Activated CD4-positive, alpha-beta memory T cell treated with anti-CD3 and anti-CD28 coated beads for 36 hours (primary cell): ENCODE results near the gene KIF20B. TPM values are rescaled to one million over a fixed set of nuclear protein-coding genes. Genes with fewer than 3 reads are reported as not detected.

Experiments
- CTCF ChIA-PET: fragments of 350-600 bp; sonication (Branson Sonifier 250); formaldehyde crosslinking; loops from one replicate; lab custom pipeline; 2021; ENCODE audit warnings: antibody characterized with exemption, inconsistent platforms; lab: Charles Lee
- POLR2A ChIA-PET: fragments of 350-600 bp; sonication (Branson Sonifier 250); formaldehyde crosslinking; loops from one replicate; lab custom pipeline; 2021; ENCODE audit warnings: antibody characterized with exemption; lab: Charles Lee
- DNase-seq: peaks from one replicate; pipeline ENCODE4 v3.0.0-alpha.2; 2020
- H3K27ac Mint-ChIP-seq: one replicate; pipeline ENCODE4 v1.8.0; 2021; ENCODE audit warnings: mixed read lengths
- H3K27me3 Mint-ChIP-seq: one replicate; pipeline ENCODE4 v1.8.0; 2021; ENCODE audit warnings: mixed read lengths
- H3K36me3 Mint-ChIP-seq: one replicate; pipeline ENCODE4 v1.8.0; 2021; ENCODE audit warnings: mixed read lengths
- H3K4me1 Mint-ChIP-seq: one replicate; pipeline ENCODE4 v1.8.0; 2021; ENCODE audit warnings: low read depth, mixed read lengths
- H3K4me3 Mint-ChIP-seq: one replicate; pipeline ENCODE4 v1.8.0; 2021; ENCODE audit warnings: mild to moderate bottlenecking, mixed read lengths
- H3K9me3 Mint-ChIP-seq: one replicate; pipeline ENCODE4 v1.8.0; 2021; ENCODE audit warnings: mixed read lengths
- intact Hi-C: fragments of 100-400 bp; cut with micrococcal nuclease; formaldehyde crosslinking; loops from one replicate; pipeline ENCODE4 v1.15.1; 2023
- total RNA-seq, 2 experiments: library from RNA; stranded (reverse); gene quantifications; one replicate each; pipeline ENCODE4 v1.2.3, GENCODE V29; 2021

Gene KIF20B
- 10 to 100 TPM; 65.3 to 65.6 TPM for total RNA-seq

GRCh38 chr10:89701242-89702120 is at the start of gene KIF20B:
TSS of gene KIF20B (plus strand) at chr10:89701590. CDS start at chr10:89705295, 3,705 bp downstream.
- intact Hi-C loops, result loop anchor here (1.0 to 10.0 kb wide), 8 partner anchors 56 to 1713 kb away; partner anchors contain the start of genes HECTD2, IFIT5, LIPA and PANK1
- peak within 1 kb of the TSS; percentile 88 for H3K4me3 Mint-ChIP-seq
- H3K27ac Mint-ChIP-seq, result peak within 1 kb of the TSS; percentile 95
- peaks cover 8% of the 10 kb centered on the region for H3K36me3 Mint-ChIP-seq
- peaks cover 35% of the 10 kb centered on the region for H3K4me1 Mint-ChIP-seq
- ChIA-PET CTCF (interaction anchor here (0.6 to 1.8 kb wide), 6 partner anchors 10 to 282 kb away, joined by 3 to 9 read pairs (median 4); no protein-coding TSS in a partner anchor), POLR2A (interaction anchor here (0.8 to 1.5 kb wide), 8 partner anchors 11 to 287 kb away, joined by 3 to 16 read pairs (median 3); partner anchors contain the start of gene IFIT5)
- no peaks in the 10 kb centered on the region for H3K9me3 Mint-ChIP-seq
- DNase-seq, result peak; percentile 98
- no peaks in the 10 kb centered on the region for H3K27me3 Mint-ChIP-seq

GRCh38 chr10:89651916-89652573 is 49.3 kb upstream of the KIF20B start:
- no peak for DNase-seq
- H3K27ac Mint-ChIP-seq, result no peak overlapping the region
- ChIA-PET CTCF (no interaction called here), POLR2A (no interaction called here)
- intact Hi-C loops, result no loop called here
- H3K36me3 Mint-ChIP-seq, result no peaks in the 10 kb centered on the region
- H3K9me3 Mint-ChIP-seq, result peaks cover 3% of the 10 kb centered on the region
- H3K4me1 Mint-ChIP-seq, result no peaks in the 10 kb centered on the region
- H3K4me3 Mint-ChIP-seq, result no peak overlapping the region
- no peaks in the 10 kb centered on the region for H3K27me3 Mint-ChIP-seq

- Mint-ChIP-seq H3K4me1 (no peaks in the 10 kb centered on the region), H3K36me3 (no peaks in the 10 kb centered on the region), H3K9me3 (peaks cover 3% of the 10 kb centered on the region), H3K27ac (no peak overlapping the region), H3K27me3 (no peaks in the 10 kb centered on the region), H3K4me3 (no peak overlapping the region)
- POLR2A ChIA-PET, result no interaction called here
- CTCF ChIA-PET, result interaction anchor here (0.7 kb wide), 1 partner anchor 74 kb away, joined by 3 read pairs; no protein-coding TSS in a partner anchor
- no peak for DNase-seq
- intact Hi-C loops, result no loop called here
Measured at GRCh38 chr10:89652806-89653370, 48.5 kb upstream of the KIF20B start.

- Mint-ChIP-seq H3K9me3 (peaks cover 3% of the 10 kb centered on the region), H3K27me3 (no peaks in the 10 kb centered on the region), H3K4me1 (no peaks in the 10 kb centered on the region), H3K4me3 (no peak overlapping the region), H3K36me3 (no peaks in the 10 kb centered on the region), H3K27ac (no peak overlapping the region)
- POLR2A ChIA-PET, result no interaction called here
- intact Hi-C loops, result no loop called here
- CTCF ChIA-PET, result interaction anchor here (0.7 kb wide), 1 partner anchor 74 kb away, joined by 3 read pairs; no protein-coding TSS in a partner anchor
- DNase-seq, result no peak
Measured at GRCh38 chr10:89653410-89653869, 48.0 kb upstream of the KIF20B start.

GRCh38 chr10:89655722-89656121 is 45.7 kb upstream of the KIF20B start:
- H3K36me3 Mint-ChIP-seq, result no peaks in the 10 kb centered on the region
- peaks cover 3% of the 10 kb centered on the region for H3K9me3 Mint-ChIP-seq
- no peak for DNase-seq
- H3K27ac Mint-ChIP-seq, result no peak overlapping the region
- no peaks in the 10 kb centered on the region for H3K27me3 Mint-ChIP-seq
- no peaks in the 10 kb centered on the region for H3K4me1 Mint-ChIP-seq
- POLR2A ChIA-PET, result no interaction called here
- CTCF ChIA-PET, result no interaction called here
- intact Hi-C loops, result no loop called here
- no peak overlapping the region for H3K4me3 Mint-ChIP-seq

- H3K4me3 Mint-ChIP-seq, result no peak overlapping the region
- no peak overlapping the region for H3K27ac Mint-ChIP-seq
- no peaks in the 10 kb centered on the region for H3K4me1 Mint-ChIP-seq
- no peak for DNase-seq
- ChIA-PET POLR2A (no interaction called here), CTCF (no interaction called here)
- H3K36me3 Mint-ChIP-seq, result no peaks in the 10 kb centered on the region
- intact Hi-C loops, result no loop called here
- H3K9me3 Mint-ChIP-seq, result peaks cover 3% of the 10 kb centered on the region
- H3K27me3 Mint-ChIP-seq, result no peaks in the 10 kb centered on the region
Measured at GRCh38 chr10:89657302-89657701, 44.1 kb upstream of the KIF20B start.

- POLR2A ChIA-PET, result no interaction called here
Measured at GRCh38 chr10:89659143-89660131, 42.0 kb upstream of the KIF20B start.

GRCh38 chr10:89662596-89662995 is 38.8 kb upstream of the KIF20B start:
- intact Hi-C loops, result no loop called here
- no peak for DNase-seq
- H3K4me1 Mint-ChIP-seq, result no peaks in the 10 kb centered on the region
- H3K36me3 Mint-ChIP-seq, result no peaks in the 10 kb centered on the region
- ChIA-PET POLR2A (no interaction called here), CTCF (no interaction called here)
- no peaks in the 10 kb centered on the region for H3K9me3 Mint-ChIP-seq
- no peak overlapping the region for H3K27ac Mint-ChIP-seq
- peaks cover 2% of the 10 kb centered on the region for H3K27me3 Mint-ChIP-seq
- no peak overlapping the region for H3K4me3 Mint-ChIP-seq

More at GRCh38 chr10:89659143-89660131, 42.0 kb upstream of the KIF20B start:
- Mint-ChIP-seq H3K4me1 (no peaks in the 10 kb centered on the region), H3K36me3 (no peaks in the 10 kb centered on the region), H3K27me3 (no peaks in the 10 kb centered on the region), H3K27ac (no peak overlapping the region), H3K9me3 (peaks cover 3% of the 10 kb centered on the region), H3K4me3 (no peak overlapping the region)
- DNase-seq, result no peak
- CTCF ChIA-PET, result no interaction called here
- intact Hi-C loops, result no loop called here

GRCh38 chr10:89663144-89663543 is 38.2 kb upstream of the KIF20B start:
- POLR2A ChIA-PET, result no interaction called here
- Mint-ChIP-seq H3K27ac (no peak overlapping the region), H3K9me3 (no peaks in the 10 kb centered on the region), H3K4me3 (no peak overlapping the region), H3K36me3 (no peaks in the 10 kb centered on the region), H3K4me1 (no peaks in the 10 kb centered on the region), H3K27me3 (peaks cover 2% of the 10 kb centered on the region)
- no peak for DNase-seq
- CTCF ChIA-PET, result no interaction called here
- intact Hi-C loops, result no loop called here

- Mint-ChIP-seq H3K4me1 (no peaks in the 10 kb centered on the region), H3K9me3 (no peaks in the 10 kb centered on the region), H3K4me3 (no peak overlapping the region), H3K36me3 (no peaks in the 10 kb centered on the region), H3K27ac (no peak overlapping the region), H3K27me3 (peaks cover 2% of the 10 kb centered on the region)
- intact Hi-C loops, result no loop called here
- DNase-seq, result no peak
- ChIA-PET POLR2A (no interaction called here), CTCF (interaction anchor here (0.7 kb wide), 1 partner anchor 9 kb away, joined by 3 read pairs; no protein-coding TSS in a partner anchor)
Measured at GRCh38 chr10:89664203-89664602, 37.2 kb upstream of the KIF20B start.

GRCh38 chr10:89665302-89665701 is 36.1 kb upstream of the KIF20B start:
- ChIA-PET CTCF (no interaction called here), POLR2A (no interaction called here)
- no peak overlapping the region for H3K4me3 Mint-ChIP-seq
- peaks cover 2% of the 10 kb centered on the region for H3K27me3 Mint-ChIP-seq
- intact Hi-C loops, result no loop called here
- H3K27ac Mint-ChIP-seq, result no peak overlapping the region
- H3K9me3 Mint-ChIP-seq, result no peaks in the 10 kb centered on the region
- no peak for DNase-seq
- H3K4me1 Mint-ChIP-seq, result no peaks in the 10 kb centered on the region
- no peaks in the 10 kb centered on the region for H3K36me3 Mint-ChIP-seq
